ENCODE measurements around the gene SH2D3A.
"Not testable (repeated sequence)": the region's sequence is repeated elsewhere in the genome, so short reads cannot be mapped to it uniquely, and the experiment has no call there.

The SH2D3A gene

GRCh38 chr19:6711605-6712004 is 55.6 kb downstream of the SH2D3A start:
- TF ChIP-seq CTCF (conservative IDR thresholded peaks at IDR 0.05): no peak
- no peak for TF ChIP-seq ZFX (IDR thresholded peaks at IDR 0.05)

GRCh38 chr19:6711078-6711361 is 56.2 kb downstream of the SH2D3A start:
- H3K27ac ChIP-seq: no peak overlapping the region
- TF ChIP-seq CTCF (conservative IDR thresholded peaks at IDR 0.05): no peak; the same call in 1 of the 2 replicates
- no peak for TF ChIP-seq ZFX (IDR thresholded peaks at IDR 0.05)

More at GRCh38 chr19:6711605-6712004, 55.6 kb downstream of the SH2D3A start:
- no peak overlapping the region for H3K27ac ChIP-seq

DNA sequence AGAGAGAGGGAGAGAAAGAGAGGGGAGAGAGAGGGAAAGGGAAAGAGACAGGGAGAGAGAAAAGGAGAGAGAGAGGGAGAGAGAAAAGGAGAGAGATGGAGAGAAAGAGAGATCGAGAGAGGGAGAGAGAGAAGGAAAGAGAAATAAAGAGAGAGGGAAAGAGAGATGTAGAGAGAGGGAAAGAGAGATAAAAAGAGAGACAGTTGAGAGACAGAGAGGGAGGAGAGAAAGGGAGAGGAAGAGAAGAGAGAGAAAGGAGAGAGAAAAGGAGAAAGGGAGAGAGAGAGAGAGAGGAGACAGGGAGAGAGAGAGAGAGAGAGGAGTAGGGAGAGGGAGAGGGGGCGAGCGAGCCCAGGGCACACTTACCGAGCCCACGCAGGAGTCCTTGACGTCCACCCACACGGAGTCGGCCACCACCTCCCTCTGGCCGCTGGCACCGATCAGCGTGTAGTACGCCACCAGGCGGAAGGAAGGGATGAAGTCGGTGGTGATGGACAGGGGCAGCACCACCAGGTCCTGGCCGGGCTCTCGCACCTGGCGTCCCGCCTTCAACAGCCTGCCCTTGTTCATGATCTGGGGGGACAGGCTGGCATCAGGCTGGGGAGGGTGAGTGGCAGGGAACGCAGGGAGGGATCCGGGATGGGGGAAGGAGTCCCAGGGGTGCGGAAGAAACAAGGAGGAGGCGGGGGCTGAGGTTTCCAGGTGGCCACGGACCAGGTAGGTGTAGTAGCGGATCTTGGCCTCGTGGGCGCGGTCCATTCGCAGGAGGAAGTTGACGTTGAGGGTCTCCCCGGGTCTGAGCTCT is 56.8 kb downstream of the SH2D3A start:
- H3K27ac ChIP-seq: no peak overlapping the region
- TF ChIP-seq ZFX (IDR thresholded peaks at IDR 0.05): no peak
- TF ChIP-seq CTCF (conservative IDR thresholded peaks at IDR 0.05): no peak; the same call in 1 of the 2 replicates

DNA sequence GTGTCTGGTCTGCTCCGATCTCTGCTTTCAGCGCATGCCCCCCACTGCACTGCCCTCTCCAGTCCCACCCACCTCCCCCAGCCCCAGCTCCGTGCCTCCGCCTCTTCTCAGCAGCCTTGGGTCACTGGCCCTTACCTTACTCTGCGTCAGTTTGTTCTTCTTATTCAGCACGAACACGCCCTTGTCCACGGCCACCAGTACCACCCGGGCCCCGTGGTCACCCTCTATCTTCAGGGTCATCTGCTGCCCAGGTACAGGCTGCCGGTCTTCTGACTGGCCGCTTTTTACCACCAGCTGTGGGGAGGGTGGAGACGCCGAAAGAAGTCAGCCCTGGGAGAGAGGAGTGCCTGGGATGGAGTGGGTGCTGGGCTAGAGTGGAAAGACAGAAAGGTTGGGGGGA is 57.7 kb downstream of the SH2D3A start:
- no peak for TF ChIP-seq ZFX (IDR thresholded peaks at IDR 0.05)
- no peak for TF ChIP-seq CTCF (conservative IDR thresholded peaks at IDR 0.05)
- no peak overlapping the region for H3K27ac ChIP-seq

- H3K27ac ChIP-seq: not testable (repeated sequence)
These were observed 58.3 kb downstream of the SH2D3A start for GRCh38 chr19:6708913-6709312.

GRCh38 chr19:6708346-6708745 is 58.9 kb downstream of the SH2D3A start:
- TF ChIP-seq CTCF (conservative IDR thresholded peaks at IDR 0.05): no peak
- no peak for TF ChIP-seq ZFX (IDR thresholded peaks at IDR 0.05)

DNA sequence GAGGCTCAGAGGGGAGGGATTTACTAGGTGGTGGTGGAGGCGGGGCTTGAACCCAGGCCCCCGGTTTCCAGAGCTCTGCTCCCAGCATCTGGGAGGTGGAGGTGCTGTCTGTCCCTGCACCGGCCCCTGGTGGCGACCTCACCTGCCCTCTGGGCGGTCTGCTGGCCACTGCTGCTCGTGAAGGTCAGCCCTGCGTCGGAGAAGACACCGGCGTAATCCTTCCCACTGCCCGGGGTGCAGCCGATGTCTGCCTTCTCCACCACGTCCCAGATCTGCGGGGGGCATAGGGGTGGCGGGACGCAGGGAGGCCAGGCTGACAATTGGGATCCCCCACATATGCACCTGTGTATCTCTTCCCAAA is 59.6 kb downstream of the SH2D3A start:
- TF ChIP-seq CTCF (conservative IDR thresholded peaks at IDR 0.05) (no peak), ZFX (IDR thresholded peaks at IDR 0.05) (no peak)
- H3K27ac ChIP-seq: no peak overlapping the region

More at GRCh38 chr19:6708346-6708745, 58.9 kb downstream of the SH2D3A start:
- no peak overlapping the region for H3K27ac ChIP-seq

- TF ChIP-seq ZFX (IDR thresholded peaks at IDR 0.05) (no peak), CTCF (conservative IDR thresholded peaks at IDR 0.05) (no peak)
- no peak overlapping the region for H3K27ac ChIP-seq
These were observed 60.1 kb downstream of the SH2D3A start for GRCh38 chr19:6707011-6707657.
